ENCODE measurements around the gene GMPR2.

GMPR2 gene

GRCh38 chr14:24267516-24267915 is 34.8 kb downstream of the GMPR2 start:
- H3K4me1 ChIP-seq (ENCODE audit: control insufficient read depth in 1 of 2, insufficient read depth in 2 of 2, low read length in 2 of 2), result peaks cover 28 to 30% of the 10 kb centered on the region in 2 experiments
- peaks cover 9% of the 10 kb centered on the region for H3K79me2 ChIP-seq (ENCODE audit: control insufficient read depth, insufficient read depth, low read length, poor library complexity)
- no peak overlapping the region for H3K4ac ChIP-seq (ENCODE audit: low read depth, low read length)
- no peaks in the 10 kb centered on the region for H3K27me3 ChIP-seq (ENCODE audit: insufficient read depth, low read length)
- no peak overlapping the region for H2BK12ac ChIP-seq (ENCODE audit: low read length)
- H3K4me2 ChIP-seq (ENCODE audit: low read length), result no peak overlapping the region
- no peak overlapping the region for H3K18ac ChIP-seq (ENCODE audit: low read length)
- H3K14ac ChIP-seq (ENCODE audit: low read length), result no peak overlapping the region
- H2BK5ac ChIP-seq (ENCODE audit: low read depth, low read length, poor library complexity), result no peak overlapping the region
- no peak overlapping the region for H2AK5ac ChIP-seq (ENCODE audit: low read length)
- no CpG with 5 or more reads among the region's 9 CpGs for WGBS (ENCODE audit: extremely low coverage, insufficient coverage, insufficient read length)
- no peak overlapping the region for H3K4me3 ChIP-seq (ENCODE audit: low read depth, low read length)
- H3K79me1 ChIP-seq (ENCODE audit: low read length), result peaks cover 30% of the 10 kb centered on the region
- peaks cover 30 to 40% of the 10 kb centered on the region in 2 experiments for H3K36me3 ChIP-seq (ENCODE audit: control insufficient read depth in 1 of 2, insufficient read depth in 2 of 2, low read length in 2 of 2)
- H3K9ac ChIP-seq (ENCODE audit: low read length), result no peak overlapping the region
- no peak overlapping the region for H3K27ac ChIP-seq (ENCODE audit: low read depth, low read length)
- H3K23ac ChIP-seq (ENCODE audit: low read length), result no peak overlapping the region
- H4K8ac ChIP-seq (ENCODE audit: low read depth, low read length), result no peak overlapping the region
- H3K9me3 ChIP-seq (ENCODE audit: insufficient read depth, low read depth, low read length), result no peaks in the 10 kb centered on the region
- H4K91ac ChIP-seq (ENCODE audit: low read depth, low read length), result no peak overlapping the region
- H2BK120ac ChIP-seq (ENCODE audit: insufficient read depth, low read length, poor library complexity), result no peak overlapping the region
- no peak overlapping the region for H4K12ac ChIP-seq (ENCODE audit: low read depth, low read length)
- no peak overlapping the region for H2AFZ ChIP-seq (ENCODE audit: insufficient read depth, low read length, poor library complexity)
- DNase-seq, result peak in 1 of 2 donors; percentile 40

GRCh38 chr14:24268225-24268624 is 35.5 kb downstream of the GMPR2 start:
- Histone ChIP-seq H2AK5ac (ENCODE audit: low read length) (no peak overlapping the region), H3K79me1 (ENCODE audit: low read length) (peaks cover 23% of the 10 kb centered on the region), H4K8ac (ENCODE audit: low read depth, low read length) (no peak overlapping the region), H3K14ac (ENCODE audit: low read length) (no peak overlapping the region), H2BK120ac (ENCODE audit: insufficient read depth, low read length, poor library complexity) (no peak overlapping the region), H3K4me3 (ENCODE audit: low read depth, low read length) (no peak overlapping the region), H3K23ac (ENCODE audit: low read length) (no peak overlapping the region), H3K4me1 (ENCODE audit: control insufficient read depth in 1 of 2, insufficient read depth in 2 of 2, low read length in 2 of 2) (peaks cover 21 to 23% of the 10 kb centered on the region in 2 experiments), H4K12ac (ENCODE audit: low read depth, low read length) (no peak overlapping the region), H3K27me3 (ENCODE audit: insufficient read depth, low read length) (no peaks in the 10 kb centered on the region), H3K9me3 (ENCODE audit: insufficient read depth, low read depth, low read length) (no peaks in the 10 kb centered on the region), H2BK12ac (ENCODE audit: low read length) (no peak overlapping the region), H4K91ac (ENCODE audit: low read depth, low read length) (no peak overlapping the region), H3K4ac (ENCODE audit: low read depth, low read length) (no peak overlapping the region), H3K36me3 (ENCODE audit: control insufficient read depth in 1 of 2, insufficient read depth in 2 of 2, low read length in 2 of 2) (peaks cover 30 to 40% of the 10 kb centered on the region in 2 experiments), H3K27ac (ENCODE audit: low read depth, low read length) (no peak overlapping the region), H2BK5ac (ENCODE audit: low read depth, low read length, poor library complexity) (no peak overlapping the region), H3K4me2 (ENCODE audit: low read length) (no peak overlapping the region), H3K18ac (ENCODE audit: low read length) (no peak overlapping the region), H3K9ac (ENCODE audit: low read length) (no peak overlapping the region), H3K79me2 (ENCODE audit: control insufficient read depth, insufficient read depth, low read length, poor library complexity) (peaks cover 5% of the 10 kb centered on the region), H2AFZ (ENCODE audit: insufficient read depth, low read length, poor library complexity) (no peak overlapping the region)
- no peak for DNase-seq
- WGBS (ENCODE audit: extremely low coverage, insufficient coverage, insufficient read length), result no CpG with 5 or more reads among the region's 9 CpGs

- Histone ChIP-seq H3K18ac (ENCODE audit: low read length) (no peak overlapping the region), H3K79me2 (ENCODE audit: control insufficient read depth, insufficient read depth, low read length, poor library complexity) (peaks cover 4% of the 10 kb centered on the region)
Measured at GRCh38 chr14:24269368-24269767, 36.6 kb downstream of the GMPR2 start.

GRCh38 chr14:24269910-24270536 is 37.3 kb downstream of the GMPR2 start:
- Histone ChIP-seq H3K9ac (ENCODE audit: low read length) (no peak overlapping the region), H2BK120ac (ENCODE audit: insufficient read depth, low read length, poor library complexity) (no peak overlapping the region), H3K79me1 (ENCODE audit: low read length) (peaks cover 6% of the 10 kb centered on the region), H2BK12ac (ENCODE audit: low read length) (no peak overlapping the region), H4K12ac (ENCODE audit: low read depth, low read length) (no peak overlapping the region), H4K91ac (ENCODE audit: low read depth, low read length) (no peak overlapping the region), H3K9me3 (ENCODE audit: insufficient read depth, low read depth, low read length) (no peaks in the 10 kb centered on the region), H3K79me2 (ENCODE audit: control insufficient read depth, insufficient read depth, low read length, poor library complexity) (peaks cover 3% of the 10 kb centered on the region), H3K36me3 (ENCODE audit: control insufficient read depth in 1 of 2, insufficient read depth in 2 of 2, low read length in 2 of 2) (peaks cover 30 to 40% of the 10 kb centered on the region in 2 experiments), H4K8ac (ENCODE audit: low read depth, low read length) (no peak overlapping the region), H3K4ac (ENCODE audit: low read depth, low read length) (no peak overlapping the region), H2AK5ac (ENCODE audit: low read length) (peak overlapping the region; percentile 31), H3K27ac (ENCODE audit: low read depth, low read length) (no peak overlapping the region), H3K23ac (ENCODE audit: low read length) (no peak overlapping the region), H3K4me2 (ENCODE audit: low read length) (no peak overlapping the region), H3K14ac (ENCODE audit: low read length) (no peak overlapping the region), H3K4me1 (ENCODE audit: control insufficient read depth in 1 of 2, insufficient read depth in 2 of 2, low read length in 2 of 2) (peaks cover 5 to 10% of the 10 kb centered on the region in 2 experiments), H3K4me3 (ENCODE audit: low read depth, low read length) (no peak overlapping the region), H3K18ac (ENCODE audit: low read length) (peak overlapping the region; percentile 35), H2AFZ (ENCODE audit: insufficient read depth, low read length, poor library complexity) (no peak overlapping the region), H3K27me3 (ENCODE audit: insufficient read depth, low read length) (no peaks in the 10 kb centered on the region), H2BK5ac (ENCODE audit: low read depth, low read length, poor library complexity) (no peak overlapping the region)
- no peak for DNase-seq
- WGBS (ENCODE audit: extremely low coverage, insufficient coverage, insufficient read length), result no CpG with 5 or more reads among the region's 14 CpGs

More at GRCh38 chr14:24269368-24269767, 36.6 kb downstream of the GMPR2 start:
- Histone ChIP-seq H3K4me2 (ENCODE audit: low read length) (no peak overlapping the region), H4K91ac (ENCODE audit: low read depth, low read length) (no peak overlapping the region), H2BK5ac (ENCODE audit: low read depth, low read length, poor library complexity) (no peak overlapping the region), H3K4ac (ENCODE audit: low read depth, low read length) (no peak overlapping the region), H3K36me3 (ENCODE audit: control insufficient read depth in 1 of 2, insufficient read depth in 2 of 2, low read length in 2 of 2) (peaks cover 30 to 40% of the 10 kb centered on the region in 2 experiments), H2BK120ac (ENCODE audit: insufficient read depth, low read length, poor library complexity) (no peak overlapping the region), H3K4me3 (ENCODE audit: low read depth, low read length) (no peak overlapping the region), H2BK12ac (ENCODE audit: low read length) (no peak overlapping the region), H3K79me1 (ENCODE audit: low read length) (peaks cover 13% of the 10 kb centered on the region), H3K27me3 (ENCODE audit: insufficient read depth, low read length) (no peaks in the 10 kb centered on the region), H3K9me3 (ENCODE audit: insufficient read depth, low read depth, low read length) (no peaks in the 10 kb centered on the region), H3K27ac (ENCODE audit: low read depth, low read length) (no peak overlapping the region), H2AFZ (ENCODE audit: insufficient read depth, low read length, poor library complexity) (no peak overlapping the region), H3K9ac (ENCODE audit: low read length) (no peak overlapping the region), H3K14ac (ENCODE audit: low read length) (no peak overlapping the region), H4K8ac (ENCODE audit: low read depth, low read length) (no peak overlapping the region), H3K23ac (ENCODE audit: low read length) (no peak overlapping the region), H4K12ac (ENCODE audit: low read depth, low read length) (no peak overlapping the region), H3K4me1 (ENCODE audit: control insufficient read depth in 1 of 2, insufficient read depth in 2 of 2, low read length in 2 of 2) (peaks cover 11 to 16% of the 10 kb centered on the region in 2 experiments), H2AK5ac (ENCODE audit: low read length) (no peak overlapping the region)
- no CpG with 5 or more reads among the region's 8 CpGs for WGBS (ENCODE audit: extremely low coverage, insufficient coverage, insufficient read length)
- DNase-seq, result no peak

Data from trophoblast cell (in vitro differentiated cells and primary cell).